GM18508 (cell line): ENCODE data around the gene ZNF432.
A peak's percentile ranks its signal among the peaks of the same experiment; 100 is the strongest.
"Not testable (repeated sequence)": the region's sequence is repeated elsewhere in the genome, so short reads cannot be mapped to it uniquely, and the experiment has no call there.

Experiments used
- ATAC-seq: cut with Tn5 transposase; IDR thresholded peaks from one replicate; pipeline ENCODE4 v1.9.1; 2021; ENCODE audit warnings: moderate number of reproducible peaks; ENCODE audit not compliant: insufficient read depth, unreplicated experiment

ZNF432 gene

DNA sequence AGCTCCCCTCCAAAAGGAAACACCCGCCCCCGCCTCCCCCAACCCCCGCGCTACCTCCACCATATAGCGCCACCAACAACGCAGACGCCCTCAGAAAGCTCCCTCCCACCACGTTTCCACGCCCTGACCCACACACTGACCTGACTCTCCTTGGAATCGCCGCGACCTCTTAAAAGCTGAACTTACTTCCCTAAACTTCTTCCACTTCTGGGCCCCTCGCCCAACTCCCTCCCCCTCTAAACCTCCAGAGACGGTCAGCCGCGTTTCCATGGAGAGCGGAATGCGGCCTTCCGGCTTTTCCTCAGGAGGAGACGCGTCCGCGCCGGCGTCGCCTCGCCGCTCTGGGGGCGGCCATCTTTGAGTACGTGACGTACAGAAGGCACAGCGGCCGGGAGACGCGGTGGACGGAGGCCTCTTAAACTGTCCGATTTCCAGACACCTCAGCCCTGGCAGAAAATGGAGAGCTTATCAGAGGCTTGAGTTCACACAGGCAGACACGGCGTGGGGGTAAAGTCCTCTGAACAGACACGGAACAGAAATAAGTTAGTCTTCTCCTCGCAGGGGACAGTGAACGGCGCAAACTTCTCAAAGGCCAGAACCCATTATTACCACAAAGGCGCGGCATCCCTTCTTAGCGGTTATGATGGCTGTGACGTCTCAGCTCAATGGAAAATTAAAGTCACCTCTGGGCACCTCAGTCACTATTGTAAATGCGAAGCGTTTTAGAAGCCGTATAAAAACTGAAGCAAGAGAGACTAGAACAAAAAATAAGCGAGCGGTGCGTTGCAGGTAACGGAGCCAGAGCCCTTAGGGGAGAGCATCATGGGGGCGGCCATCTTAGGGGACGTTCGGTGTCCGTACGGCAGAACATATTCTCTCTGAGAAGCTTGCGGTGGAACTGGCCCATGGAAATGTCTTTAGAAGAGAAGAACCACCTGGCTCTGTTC lies at the start of gene ZNF432:
ZNF432 (minus strand) TSS at position 284 of the 947 bp plus-strand sequence. CDS start 1,970 bp downstream, outside the sequence.
- ATAC-seq: peak; percentile 47

DNA sequence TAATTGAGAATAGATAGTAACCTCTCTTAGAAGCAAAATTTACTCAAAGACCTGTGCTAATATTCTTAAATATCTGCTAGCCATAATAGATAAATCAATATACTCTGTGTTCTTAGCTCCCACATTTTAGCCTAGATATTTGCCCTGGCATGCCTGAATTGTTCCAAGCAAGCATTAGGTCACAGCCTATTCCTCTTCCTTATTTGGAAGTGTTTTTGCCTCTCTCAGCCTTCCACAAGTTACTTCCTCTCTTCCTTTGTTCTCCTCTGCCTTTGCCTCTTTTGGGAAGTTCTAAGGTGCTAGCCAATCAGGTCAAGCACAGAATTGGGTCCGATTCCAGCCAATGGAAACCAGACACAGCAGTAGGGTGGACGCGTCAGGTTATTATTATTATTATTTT lies 47.8 kb upstream of the ZNF432 start:
- not testable (repeated sequence) for ATAC-seq

DNA sequence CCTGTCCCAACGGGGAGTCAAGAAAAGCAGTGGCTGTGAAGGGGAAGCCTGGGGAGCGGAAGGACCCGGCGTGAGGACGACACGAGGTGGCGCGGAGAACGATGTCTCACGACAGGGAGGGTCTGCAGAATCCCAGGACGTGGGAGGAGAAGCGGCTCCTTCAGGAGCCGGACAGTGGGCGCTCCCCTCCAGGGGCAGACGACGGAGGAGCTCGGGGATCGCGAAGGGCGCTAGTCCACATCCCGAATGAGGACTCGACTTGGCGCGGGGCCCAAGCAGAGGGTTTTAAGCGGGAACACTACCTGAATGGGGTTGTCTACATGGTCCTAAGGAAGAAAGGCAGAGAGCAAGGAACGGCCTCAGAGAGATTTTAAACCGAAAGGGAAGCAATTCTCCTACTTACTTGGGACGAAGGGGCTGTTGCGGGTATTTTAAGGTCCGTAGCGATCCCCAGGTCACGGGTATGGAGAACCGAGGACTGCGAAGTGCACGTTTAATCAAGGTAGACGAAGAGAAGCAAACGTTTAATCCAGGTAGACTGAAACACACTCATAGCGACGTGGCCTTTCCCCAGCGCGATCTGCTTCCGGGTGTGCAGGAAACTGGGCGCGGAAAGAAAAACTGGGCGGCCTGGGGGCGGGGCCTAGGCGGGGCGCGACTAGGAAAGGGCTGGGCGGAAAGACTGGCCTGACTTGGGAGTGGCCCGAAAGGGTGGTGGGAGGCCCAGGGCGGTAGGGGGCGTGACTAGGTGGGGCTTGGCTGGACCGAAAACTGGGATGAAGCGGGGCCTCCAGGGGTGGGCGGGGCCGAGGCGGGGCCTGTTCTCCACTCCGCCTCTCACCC lies 46.8 kb upstream of the ZNF432 start, which contains the start of gene ZNF841:
ZNF841 (minus strand) TSS at position 594 of the 843 bp plus-strand sequence. CDS start 10,964 bp downstream, outside the sequence.
- ATAC-seq: no peak

DNA sequence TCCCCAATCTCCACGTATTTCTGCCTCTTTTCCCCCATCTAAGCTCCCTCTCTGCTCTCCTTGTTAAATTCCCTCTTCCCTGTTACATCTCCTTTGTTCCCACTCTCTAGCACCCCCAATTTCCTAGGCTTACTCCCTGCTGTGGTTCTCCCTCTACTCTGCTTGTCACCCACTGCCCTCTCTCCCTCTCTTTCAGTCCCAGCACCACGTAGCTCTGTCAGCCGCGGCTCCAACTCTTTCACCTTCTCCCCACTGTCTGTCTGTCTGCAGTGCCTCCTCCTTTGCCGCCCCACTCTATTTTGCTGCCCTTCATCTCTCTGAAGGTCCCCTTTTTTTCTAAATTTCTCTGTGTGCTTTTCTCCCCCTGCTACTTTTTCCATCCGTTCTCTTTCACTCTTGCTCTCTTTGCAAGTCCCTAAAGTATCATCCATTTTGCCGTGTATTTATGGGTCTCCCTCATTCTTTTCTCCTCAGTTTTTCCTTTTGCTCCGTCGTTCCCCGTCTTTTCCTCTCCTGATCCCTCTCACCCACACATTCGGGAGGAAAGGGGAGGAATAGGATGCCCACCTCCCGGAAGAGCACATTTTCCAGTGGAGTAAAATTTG lies 46.0 kb upstream of the ZNF432 start:
- no peak for ATAC-seq

DNA sequence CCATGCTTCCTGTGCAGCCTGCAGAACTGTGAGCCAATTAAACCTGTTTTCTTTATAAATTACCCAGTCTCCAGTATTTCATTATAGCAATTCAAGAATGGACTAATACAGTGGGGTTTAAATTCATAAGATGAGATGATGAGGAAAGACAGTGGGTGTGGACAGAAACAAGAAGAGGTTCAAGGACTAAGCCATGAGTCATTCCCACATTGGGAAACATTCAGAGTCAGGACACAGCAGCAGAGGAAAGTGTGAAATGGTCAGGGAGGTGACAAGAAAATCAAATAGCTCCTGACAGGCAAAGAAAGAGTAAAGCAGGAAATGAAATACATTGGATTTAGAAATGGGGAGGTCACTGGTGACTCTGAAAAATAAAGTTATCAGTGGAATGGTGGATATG lies 37.8 kb upstream of the ZNF432 start:
- no peak for ATAC-seq

DNA sequence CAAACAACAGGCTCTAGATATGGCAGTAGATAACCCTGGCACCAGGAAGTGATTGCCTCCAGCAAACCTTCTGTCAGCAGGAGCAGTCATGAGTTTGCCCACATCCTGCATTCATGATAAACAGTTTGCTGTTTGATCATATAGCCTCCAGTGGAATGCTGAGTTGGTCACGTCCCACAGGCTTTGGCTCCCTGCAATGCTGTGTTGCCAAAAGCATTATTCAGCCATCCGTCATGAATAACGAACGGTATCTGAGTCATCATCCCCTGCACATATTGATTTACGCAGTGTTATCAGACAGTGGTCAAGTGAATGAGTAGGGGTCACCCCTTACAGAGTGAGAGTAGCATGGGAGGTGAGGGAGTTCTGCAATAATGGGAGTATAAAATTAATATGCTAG lies 21.9 kb upstream of the ZNF432 start:
- ATAC-seq: no peak

DNA sequence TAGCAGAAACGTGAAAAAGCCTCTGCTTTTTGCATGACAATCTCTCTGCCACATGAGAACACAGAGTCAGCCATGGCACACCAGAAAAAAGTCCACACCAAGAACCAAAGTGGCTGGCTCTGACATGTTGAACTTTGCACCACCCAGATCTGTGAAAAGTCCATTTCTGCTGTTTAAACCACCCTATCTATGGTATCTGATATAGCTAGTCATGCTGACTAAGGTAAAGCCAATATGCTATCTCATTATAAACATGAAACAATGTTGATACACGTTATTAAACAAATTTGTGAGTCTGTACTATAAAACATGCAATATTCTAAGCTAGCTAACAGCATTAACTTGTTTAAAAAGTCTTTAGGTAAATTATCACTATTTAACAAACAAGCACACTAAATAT lies 21.0 kb upstream of the ZNF432 start:
- ATAC-seq: no peak

DNA sequence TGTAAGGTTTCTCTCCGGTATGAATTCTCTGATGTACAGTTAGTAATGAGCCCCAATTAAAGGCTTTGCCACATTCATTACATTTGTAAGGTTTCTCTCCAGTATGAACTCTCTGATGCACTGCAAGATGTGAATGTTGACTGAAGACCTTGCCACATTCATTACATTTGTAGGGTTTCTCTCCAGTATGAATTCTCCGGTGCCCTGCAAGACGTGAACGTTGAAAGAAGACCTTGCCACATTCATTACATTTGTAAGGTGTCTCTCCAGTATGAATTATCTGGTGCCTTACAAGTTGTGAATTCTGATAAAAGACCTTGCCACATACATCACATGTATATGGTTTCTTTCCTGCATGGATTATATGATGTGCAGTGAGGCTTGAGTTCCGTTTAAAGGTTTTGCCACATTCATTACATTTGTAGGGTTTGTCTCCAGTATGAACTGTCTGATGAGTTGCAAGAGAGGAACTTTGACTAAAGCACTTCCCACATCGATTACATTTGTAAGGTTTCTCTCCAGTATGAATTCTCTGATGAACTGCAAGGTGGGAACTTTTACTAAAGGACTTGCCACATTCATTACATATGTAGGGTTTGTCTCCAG lies 17.7 kb upstream of the ZNF432 start:
- no peak for ATAC-seq

DNA sequence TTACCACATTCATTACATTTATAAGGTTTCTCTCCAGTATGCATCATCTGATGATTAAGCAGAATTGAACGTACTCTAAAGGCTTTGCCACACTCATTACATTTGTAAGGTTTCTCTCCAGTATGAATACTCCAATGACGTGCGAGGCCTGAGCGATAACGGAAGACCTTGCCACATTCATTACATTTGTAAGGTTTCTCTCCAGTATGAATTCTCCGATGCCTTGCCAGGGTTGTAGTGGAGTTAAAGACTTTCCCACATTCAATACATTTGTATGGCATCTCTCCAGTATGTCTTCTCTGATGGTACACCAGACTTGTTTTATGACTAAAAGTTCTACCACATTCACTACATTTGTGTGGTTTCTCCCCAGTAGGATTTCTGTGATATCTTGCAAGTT lies 16.8 kb upstream of the ZNF432 start:
- ATAC-seq: no peak

DNA sequence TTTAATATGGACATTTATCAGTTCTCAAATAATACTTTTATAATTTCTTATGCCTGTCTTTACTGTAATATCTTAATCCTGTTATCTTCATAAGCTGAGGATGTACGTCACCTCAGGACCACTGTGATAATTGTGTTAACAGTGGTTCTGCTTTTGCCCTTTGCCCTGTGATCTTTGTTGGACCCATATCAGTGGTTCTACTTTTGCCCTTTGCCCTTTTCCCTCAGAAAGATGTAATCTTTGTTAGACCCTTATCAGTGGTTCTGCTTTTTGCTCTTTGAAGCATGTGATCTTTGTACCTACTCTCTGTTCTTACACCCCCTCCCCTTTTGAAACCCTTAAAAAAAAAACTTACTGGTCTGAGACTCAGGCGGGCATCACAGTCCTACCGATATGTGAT lies 7.8 kb upstream of the ZNF432 start:
- not testable (repeated sequence) for ATAC-seq

DNA sequence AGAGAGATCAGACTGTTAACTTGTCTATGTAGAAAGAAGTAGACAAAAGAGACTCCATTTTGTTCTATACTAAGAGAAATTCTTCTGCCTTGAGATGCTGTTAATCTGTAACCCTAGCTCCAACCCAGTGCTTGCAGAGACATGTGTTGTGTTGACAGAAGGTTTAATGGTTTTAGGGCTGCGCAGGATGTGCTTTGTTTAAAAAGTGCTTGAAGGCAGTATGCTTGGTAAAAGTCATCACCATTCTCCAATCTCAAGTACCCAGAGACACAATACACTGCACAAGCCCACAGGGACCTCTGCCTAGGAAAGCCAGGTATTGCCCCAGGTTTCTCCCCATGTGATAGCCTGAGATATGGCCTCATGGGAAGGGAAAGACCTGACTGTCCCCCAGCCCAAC lies 3.1 kb upstream of the ZNF432 start:
- ATAC-seq: not testable (repeated sequence)

DNA sequence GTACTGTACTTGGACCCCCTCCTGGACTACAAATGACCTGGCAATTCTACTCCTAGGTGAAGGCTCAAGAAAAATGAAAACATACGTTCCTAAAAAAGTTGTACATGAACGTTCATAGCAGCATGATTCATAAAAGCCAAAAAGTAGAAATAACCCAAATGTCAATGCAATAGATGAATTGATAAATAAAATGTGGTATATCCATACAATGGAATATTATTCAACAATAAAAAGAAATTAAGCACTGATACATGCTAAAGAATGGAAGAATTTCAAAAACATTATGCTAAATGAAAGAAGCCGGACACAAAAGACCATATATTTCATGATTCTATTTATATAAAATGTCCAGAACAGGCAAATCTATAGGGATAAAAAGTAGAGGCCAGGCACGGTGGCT lies 9.5 kb downstream of the ZNF432 start:
- no peak for ATAC-seq

DNA sequence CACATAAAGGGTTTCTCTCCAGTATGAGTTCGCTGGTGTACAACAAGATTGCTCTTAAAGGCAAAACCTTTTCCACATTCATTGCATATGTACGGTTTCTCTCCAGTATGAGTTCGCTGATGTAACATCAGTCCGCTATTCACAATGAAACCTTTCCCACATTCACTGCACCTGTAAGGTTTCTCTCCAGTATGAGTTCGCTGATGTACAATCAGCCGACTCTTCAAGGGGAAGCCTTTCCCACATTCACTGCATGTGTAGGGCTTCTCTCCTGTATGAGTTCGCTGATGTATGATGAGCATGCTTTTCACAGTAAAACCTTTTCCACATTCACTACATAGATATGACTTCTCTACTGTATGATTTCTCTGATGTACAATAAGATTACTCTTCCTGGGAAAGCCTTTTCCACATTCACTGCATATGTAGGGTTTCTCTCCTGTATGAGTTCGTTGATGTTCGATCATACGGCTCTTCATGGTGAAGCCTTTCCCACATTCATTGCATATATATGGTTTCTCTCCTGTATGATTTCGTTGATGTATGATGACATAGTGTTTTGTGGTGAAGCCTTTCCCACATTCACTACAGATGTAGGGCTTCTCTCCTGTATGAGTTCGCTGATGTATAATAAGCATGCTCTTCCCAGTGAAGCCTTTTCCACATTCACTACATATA lies 14.4 kb downstream of the ZNF432 start:
- no peak for ATAC-seq

DNA sequence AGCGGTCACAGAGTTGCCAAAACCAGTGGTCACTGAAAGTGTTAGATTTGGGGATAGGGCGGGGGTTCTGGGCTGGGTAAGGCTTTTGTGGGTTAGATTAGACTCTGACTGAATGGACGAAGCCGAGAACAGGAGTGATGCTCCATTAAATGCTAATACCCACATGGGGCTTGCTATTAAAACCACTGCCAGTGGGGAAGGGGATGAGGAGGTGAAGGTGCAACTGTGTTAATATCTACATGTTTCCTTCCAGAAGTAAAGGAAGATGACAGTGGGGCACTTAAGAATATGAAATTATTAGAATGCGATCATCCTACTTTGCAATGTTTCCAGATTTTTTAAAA lies 19.9 kb downstream of the ZNF432 start:
- ATAC-seq: peak; percentile 10

DNA sequence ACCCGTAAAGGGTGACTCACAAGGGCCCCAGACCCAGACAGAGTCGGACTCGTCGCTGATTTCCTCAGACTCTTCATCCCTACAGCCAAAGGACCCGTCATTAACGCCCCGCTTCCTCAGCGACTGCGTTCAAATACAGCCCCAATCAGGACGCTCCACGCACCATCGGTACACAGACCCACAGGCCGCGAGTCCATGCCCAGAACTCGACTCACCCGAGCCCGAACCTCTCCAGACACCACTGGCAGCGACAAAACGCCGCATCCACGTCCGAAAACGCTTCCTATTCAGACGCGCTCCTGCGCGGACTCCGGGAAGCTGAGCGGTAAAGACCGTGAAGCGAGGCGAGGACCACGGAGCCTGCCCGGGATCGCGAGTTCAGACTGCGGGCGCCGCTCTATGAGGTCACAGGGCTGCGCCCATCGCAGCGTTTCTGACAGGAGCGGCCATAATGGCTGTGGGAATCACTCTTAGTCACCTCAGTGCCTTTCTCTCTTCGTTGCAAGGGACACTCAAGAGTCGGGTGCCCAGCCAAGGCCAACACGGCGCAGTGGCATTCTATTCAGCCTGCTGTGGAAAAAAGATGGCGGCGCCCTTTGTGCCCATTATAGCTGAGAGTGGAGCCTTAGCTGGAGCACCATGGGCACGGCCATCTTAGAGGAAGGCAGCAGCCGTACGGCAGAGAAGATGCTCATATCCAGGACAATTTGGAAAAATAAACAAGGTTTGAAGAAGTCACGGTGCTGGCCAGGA lies 20.4 kb downstream of the ZNF432 start, which contains the start of gene ZNF614:
ZNF614 (minus strand) TSS at position 353 of the 753 bp plus-strand sequence. CDS start 2,634 bp downstream, outside the sequence.
- ATAC-seq: peak; percentile 41

DNA sequence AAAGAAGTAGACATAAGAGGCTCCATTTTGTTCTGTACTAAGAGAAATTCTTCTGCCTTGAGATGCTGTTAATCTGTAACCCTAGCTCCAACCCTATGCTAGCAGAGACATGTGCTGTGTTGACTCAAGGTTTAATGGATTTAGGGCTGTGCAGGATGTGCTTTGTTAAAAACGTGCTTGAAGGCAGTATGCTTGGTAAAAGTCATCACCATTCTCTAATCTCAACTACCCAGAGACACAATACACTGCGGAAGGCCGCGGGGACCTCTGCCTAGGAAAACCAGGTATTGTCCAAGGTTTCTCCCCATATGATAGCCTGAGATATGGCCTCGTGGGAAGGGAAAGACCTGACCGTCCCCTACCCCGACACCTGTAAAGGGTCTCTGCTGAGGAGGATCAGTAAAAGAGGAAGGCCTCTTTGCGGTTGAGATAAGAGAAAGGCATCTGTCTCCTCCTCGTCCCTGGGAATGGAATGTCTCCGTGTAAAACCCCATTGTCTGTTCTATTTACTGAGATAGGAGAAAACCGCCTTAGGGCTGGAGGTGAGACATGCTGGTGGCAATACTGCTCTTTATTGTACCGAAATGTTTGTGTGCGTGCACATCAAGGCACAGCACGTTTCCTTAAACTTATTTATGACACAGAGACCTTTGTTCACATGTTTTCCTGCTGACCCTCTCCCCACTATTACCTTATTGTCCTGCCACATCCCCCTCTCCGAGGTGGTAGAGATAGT lies 22.2 kb downstream of the ZNF432 start:
- ATAC-seq: not testable (repeated sequence)

DNA sequence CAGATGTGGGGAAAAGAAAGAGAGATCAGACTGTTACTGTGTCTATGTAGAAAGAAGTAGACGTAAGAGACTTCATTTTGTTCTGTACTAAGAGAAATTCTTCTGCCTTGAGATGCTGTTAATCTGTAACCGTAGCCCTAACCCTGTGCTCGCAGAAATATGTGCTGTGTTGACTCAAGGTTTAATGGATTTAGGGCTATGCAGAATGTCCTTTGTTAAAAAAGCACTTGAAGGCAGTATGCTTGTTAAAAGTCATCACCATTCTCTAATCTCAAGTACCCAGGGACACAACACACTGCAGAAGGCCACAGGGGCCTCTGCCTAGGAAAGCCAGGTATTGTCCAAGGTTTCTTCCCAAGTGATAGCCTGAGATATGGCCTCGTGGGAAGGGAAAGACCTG lies 24.2 kb downstream of the ZNF432 start:
- not testable (repeated sequence) for ATAC-seq

DNA sequence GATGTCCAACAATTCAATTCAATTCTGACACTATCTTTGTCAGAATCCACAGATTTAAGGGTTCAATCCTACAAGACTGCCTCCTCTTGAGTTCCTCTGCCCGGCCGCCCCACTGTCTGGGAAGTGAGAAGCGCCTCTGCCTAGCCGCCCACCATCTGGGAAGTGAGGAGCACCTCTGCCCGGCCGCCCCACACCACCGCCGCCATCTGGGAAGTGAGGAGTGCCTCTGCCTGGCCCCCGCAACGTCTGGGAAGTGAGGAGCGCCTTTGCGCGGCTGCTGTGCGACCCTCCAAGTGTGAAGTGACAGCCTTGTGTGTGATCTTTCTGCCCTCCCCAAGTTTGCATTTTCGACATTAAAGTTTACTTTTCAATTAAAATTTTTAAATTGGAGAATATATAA lies 26.4 kb downstream of the ZNF432 start:
- no peak for ATAC-seq
